Measurements from ENCODE around the gene CENATAC.
A peak's percentile ranks its signal among the peaks of the same experiment; 100 is the strongest.
"Not testable (repeated sequence)": the region's sequence is repeated elsewhere in the genome, so short reads cannot be mapped to it uniquely, and the experiment has no call there.

Gene CENATAC

DNA sequence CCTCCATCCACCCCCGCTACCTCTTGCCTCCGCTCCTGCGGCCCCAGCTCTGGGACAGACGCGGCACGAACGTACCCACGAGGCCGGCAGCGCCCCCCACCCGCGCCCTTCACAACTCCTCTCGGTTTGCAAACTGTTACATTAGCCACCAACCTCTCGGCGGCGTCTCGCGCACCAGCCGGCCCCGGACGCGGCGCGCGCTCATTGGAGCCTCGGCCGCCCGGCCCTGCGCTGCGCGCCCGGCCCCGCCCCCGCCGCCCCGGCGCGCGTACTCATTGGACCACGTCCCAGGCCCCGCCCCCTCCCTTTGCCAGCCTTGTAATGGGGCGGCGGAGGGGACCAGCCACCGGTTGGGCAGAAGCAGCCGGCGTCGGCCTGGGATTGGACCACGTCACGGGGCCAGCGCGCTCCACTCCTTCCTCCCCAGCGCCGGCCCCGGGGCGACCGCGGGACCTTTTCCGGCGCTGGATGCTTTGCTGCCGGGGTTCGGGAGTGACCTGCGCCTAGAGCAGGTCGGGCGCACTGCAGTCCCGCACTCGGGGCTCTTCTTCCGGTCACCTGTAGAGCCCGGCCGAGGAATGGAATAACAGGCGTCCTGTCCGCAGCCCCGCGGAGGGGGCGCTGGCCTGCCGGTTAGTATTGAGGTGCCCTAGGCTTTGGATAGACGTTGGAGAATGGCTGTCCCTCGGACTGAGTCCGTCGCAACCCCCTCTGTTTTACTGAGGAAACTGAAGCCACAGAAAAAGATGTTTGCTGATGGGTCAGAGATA, 59.2 kb downstream of the CENATAC start, which contains the start of gene HYOU1:
TSS of gene HYOU1 (minus strand) at position 206 of the 770 bp plus-strand sequence. CDS start 1,045 bp downstream, outside the sequence.
- peak; percentile 99 for DNase-seq

DNA sequence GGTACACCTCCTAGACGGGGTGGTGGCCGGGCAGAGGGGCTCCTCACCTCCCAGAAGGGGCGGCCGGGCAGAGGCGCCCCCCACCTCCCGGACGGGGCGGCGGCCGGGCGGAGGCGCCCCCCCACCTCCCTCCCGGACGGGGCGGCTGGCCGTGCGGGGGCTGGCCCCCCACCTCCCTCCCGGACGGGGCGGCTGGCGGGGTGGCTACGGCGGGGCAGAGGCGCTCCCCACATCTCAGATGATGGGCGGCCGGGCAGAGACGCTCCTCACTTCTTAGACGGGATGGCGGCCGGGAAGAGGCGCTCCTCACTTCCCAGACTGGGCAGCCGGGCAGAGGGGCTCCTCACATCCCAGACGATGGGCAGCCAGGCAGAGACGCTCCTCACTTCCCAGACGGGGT, 61.2 kb downstream of the CENATAC start:
- not testable (repeated sequence) for DNase-seq

DNA sequence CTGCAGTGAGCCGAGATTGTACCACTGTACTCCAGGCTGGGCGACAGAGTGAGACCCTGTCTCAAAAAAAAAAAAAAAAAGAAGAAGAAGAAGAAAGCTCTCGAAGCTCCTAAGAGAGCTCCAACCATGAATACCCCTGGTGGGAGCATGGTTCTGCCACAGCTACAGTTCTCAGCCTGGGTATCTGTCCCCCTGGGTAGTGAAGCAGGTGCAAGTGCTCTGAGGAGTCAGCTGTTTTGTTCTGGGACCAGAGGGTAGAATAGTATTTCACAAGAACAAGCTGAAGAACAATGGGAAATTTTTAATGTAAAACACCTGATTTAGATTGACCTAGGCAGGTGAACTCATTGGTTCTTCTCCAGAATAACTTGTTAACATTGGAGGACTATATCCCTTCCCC, 63.3 kb downstream of the CENATAC start:
- no peak for DNase-seq

DNA sequence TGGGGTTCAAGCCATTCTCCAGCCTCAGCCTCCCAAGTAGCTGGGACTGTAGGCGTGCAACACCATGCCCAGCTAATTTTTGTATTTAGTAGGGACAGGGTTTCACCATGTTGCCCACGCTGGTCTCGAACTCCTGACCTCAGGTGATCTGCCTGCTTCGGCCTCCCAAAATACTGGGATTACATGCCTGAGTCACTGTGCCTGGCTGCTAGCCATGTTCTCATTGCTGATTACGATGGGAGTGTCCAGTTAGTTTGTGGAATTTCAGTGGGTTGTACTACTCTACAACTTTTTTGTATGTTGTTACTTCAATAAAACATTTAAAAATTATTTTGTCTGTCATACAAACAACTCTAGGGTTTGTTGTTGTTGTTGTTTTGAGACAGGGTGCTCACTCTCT, 64.8 kb downstream of the CENATAC start:
- DNase-seq: no peak

DNA sequence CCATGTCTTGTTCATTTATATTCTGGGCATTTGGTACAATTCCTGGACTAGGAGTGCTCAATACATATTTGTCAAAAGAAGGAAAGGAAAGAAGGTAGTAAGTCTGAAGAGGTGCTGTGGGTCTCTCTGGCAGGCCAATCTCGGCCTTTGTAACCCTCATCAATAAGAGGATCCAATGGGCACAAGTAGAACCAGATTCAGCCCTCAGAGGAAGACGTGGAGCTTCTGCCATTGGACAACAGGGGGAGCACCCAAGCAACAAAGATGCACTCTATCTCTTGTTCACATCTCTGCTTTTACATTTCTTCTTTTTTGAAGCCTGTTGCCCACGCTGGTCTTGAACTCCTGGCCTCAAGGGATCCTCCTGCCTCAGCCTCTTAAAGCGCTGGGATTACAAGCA, 67.4 kb downstream of the CENATAC start:
- DNase-seq: no peak

Data from stimulated activated CD4-positive, alpha-beta T cell treated with anti-CD3 and anti-CD28 coated beads, Interleukin-12 subunit alpha, Interleukin-12 subunit beta, amount 100 ng/mL, for 4 hours (primary cell).